MM.1S (cell line): ENCODE measurements around the gene ARL15.

Experiments used
- EZH2 ChIP-seq: fragments of 300-600 bp; sonication (generic); optimal IDR thresholded peaks from 2 replicates; pipeline ENCODE3; 2017; ENCODE audit warnings: low read depth, mild to moderate bottlenecking, antibody characterized with exemption, low read length, mixed read lengths
- EZH2phosphoT487 ChIP-seq: fragments of 300-600 bp; sonication (generic); IDR thresholded peaks from 2 replicates; pipeline ENCODE4 v1.6.1; 2018; ENCODE audit warnings: antibody characterized with exemption, low read length
- TF ChIP-seq, protein P1 (sequence below): fragments of 300-600 bp; sonication (generic); IDR thresholded peaks from 2 replicates; pipeline ENCODE4 v1.5.1; 2016; ENCODE audit warnings: antibody characterized with exemption, low read length, mixed read lengths

DNA sequence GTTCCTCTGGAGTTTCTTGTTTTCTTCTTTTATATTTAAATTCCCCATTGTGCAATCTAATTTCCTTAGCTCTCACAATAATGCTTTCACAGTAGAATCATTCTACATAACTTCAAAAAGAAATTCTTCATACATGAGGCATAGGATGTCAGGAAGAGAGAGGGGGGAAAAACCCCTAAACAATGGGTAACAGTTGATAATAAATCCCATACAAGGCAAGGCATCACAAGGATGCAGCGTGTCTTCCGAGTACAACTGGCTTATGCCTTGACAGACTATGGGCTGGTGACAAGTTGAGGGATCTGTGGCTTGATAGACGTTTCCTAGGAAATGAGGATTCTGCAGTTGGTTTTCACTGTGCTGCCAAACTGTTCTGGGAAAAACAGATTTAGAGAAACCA is 247.4 kb downstream of the ARL15 start:
- TF ChIP-seq, protein P1, sequence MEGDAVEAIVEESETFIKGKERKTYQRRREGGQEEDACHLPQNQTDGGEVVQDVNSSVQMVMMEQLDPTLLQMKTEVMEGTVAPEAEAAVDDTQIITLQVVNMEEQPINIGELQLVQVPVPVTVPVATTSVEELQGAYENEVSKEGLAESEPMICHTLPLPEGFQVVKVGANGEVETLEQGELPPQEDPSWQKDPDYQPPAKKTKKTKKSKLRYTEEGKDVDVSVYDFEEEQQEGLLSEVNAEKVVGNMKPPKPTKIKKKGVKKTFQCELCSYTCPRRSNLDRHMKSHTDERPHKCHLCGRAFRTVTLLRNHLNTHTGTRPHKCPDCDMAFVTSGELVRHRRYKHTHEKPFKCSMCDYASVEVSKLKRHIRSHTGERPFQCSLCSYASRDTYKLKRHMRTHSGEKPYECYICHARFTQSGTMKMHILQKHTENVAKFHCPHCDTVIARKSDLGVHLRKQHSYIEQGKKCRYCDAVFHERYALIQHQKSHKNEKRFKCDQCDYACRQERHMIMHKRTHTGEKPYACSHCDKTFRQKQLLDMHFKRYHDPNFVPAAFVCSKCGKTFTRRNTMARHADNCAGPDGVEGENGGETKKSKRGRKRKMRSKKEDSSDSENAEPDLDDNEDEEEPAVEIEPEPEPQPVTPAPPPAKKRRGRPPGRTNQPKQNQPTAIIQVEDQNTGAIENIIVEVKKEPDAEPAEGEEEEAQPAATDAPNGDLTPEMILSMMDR: no peak
- TF ChIP-seq EZH2 (no peak), EZH2phosphoT487 (no peak)
